ENCODE data around the gene FAM53B.
"Not testable (repeated sequence)": the region's sequence is repeated elsewhere in the genome, so short reads cannot be mapped to it uniquely, and the experiment has no call there.

FAM53B gene

DNA sequence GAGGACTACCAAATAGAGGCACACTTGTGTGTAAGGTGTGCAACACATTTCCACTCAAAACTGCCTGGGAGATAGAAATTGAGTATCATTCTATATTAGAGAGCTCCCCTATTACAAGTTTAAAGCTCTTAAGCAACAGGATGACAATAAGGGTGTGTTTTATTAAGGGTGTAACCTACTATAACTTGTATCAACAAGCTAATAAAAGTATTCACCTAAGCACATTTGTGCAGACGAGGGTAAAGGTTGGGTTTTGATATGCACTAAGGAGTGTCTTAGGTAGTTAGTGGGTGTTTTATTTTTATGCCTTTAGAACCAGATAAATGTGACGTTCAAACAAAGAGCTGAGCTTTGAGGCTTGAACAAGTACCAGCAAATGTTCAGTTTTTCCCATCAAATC is 2.8 kb upstream of the FAM53B start:
- DNase-seq (ENCODE audit: extremely low read depth, low read depth), result no peak
- TF ChIP-seq, protein P1, sequence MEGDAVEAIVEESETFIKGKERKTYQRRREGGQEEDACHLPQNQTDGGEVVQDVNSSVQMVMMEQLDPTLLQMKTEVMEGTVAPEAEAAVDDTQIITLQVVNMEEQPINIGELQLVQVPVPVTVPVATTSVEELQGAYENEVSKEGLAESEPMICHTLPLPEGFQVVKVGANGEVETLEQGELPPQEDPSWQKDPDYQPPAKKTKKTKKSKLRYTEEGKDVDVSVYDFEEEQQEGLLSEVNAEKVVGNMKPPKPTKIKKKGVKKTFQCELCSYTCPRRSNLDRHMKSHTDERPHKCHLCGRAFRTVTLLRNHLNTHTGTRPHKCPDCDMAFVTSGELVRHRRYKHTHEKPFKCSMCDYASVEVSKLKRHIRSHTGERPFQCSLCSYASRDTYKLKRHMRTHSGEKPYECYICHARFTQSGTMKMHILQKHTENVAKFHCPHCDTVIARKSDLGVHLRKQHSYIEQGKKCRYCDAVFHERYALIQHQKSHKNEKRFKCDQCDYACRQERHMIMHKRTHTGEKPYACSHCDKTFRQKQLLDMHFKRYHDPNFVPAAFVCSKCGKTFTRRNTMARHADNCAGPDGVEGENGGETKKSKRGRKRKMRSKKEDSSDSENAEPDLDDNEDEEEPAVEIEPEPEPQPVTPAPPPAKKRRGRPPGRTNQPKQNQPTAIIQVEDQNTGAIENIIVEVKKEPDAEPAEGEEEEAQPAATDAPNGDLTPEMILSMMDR (IDR thresholded peaks at IDR 0.05; ENCODE audit: low read depth, low read length), result no peak

DNA sequence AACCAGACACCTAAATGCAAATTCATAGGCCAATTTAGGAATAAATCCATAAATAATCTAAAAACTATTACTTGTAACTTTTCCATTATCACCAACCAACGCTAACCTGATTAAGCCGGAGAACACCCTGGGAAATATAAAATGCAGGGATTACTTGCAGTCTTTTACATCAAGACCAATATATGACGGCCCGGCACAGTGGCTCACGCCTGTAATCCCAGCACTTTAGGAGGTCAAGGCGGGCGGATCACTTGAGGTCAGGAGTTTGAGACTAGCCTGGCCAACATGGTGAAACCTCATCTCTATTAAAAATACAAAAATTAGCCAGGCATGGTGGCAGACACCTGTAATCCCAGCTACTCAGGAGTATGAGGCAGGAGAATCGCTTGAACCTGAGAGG is 2.3 kb upstream of the FAM53B start:
- DNase-seq (ENCODE audit: extremely low read depth, low read depth), result not testable (repeated sequence)

DNA sequence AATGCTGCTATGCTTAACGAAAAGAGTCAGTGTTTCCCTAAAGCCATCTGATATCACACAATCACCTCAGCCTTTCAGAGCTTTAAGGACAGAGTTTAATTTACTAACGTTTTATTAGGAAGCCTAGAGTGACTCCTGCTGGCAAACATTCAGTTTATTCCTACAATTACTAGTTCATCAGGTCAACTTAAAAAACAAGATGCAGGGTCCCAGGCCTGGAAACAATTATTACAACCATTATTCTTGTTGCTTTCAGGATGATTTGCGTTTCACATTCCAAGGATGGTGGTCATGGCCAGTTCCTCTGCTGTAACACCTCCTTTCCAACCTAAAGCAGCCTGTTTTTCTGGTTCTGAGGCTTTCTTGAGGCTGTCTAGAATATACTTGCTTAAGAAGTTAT is 1.5 kb upstream of the FAM53B start:
- TF ChIP-seq, protein P1 (IDR thresholded peaks at IDR 0.05; ENCODE audit: low read depth, low read length), result peak; percentile 25
- no peak for DNase-seq (ENCODE audit: extremely low read depth, low read depth)

DNA sequence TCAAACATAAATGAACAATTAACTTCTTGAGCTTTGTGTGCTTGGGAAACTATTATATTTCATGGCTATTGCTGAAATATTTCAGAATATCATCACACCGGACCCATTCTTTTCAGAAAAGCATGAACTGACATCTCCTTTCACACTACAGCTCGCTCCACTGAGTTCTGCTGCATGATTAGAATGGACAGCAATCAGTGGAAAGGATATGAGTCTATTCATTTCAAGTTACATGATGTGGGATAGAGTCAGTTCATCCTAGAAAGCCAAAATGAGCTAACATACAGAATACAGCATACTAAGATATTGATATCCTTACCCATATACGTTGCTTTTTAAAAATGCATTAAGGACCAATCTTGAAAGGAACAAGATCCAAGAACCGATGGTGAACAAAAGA is 1.1 kb upstream of the FAM53B start:
- TF ChIP-seq, protein P1 (IDR thresholded peaks at IDR 0.05; ENCODE audit: low read depth, low read length), result no peak
- DNase-seq (ENCODE audit: extremely low read depth, low read depth), result no peak

DNA sequence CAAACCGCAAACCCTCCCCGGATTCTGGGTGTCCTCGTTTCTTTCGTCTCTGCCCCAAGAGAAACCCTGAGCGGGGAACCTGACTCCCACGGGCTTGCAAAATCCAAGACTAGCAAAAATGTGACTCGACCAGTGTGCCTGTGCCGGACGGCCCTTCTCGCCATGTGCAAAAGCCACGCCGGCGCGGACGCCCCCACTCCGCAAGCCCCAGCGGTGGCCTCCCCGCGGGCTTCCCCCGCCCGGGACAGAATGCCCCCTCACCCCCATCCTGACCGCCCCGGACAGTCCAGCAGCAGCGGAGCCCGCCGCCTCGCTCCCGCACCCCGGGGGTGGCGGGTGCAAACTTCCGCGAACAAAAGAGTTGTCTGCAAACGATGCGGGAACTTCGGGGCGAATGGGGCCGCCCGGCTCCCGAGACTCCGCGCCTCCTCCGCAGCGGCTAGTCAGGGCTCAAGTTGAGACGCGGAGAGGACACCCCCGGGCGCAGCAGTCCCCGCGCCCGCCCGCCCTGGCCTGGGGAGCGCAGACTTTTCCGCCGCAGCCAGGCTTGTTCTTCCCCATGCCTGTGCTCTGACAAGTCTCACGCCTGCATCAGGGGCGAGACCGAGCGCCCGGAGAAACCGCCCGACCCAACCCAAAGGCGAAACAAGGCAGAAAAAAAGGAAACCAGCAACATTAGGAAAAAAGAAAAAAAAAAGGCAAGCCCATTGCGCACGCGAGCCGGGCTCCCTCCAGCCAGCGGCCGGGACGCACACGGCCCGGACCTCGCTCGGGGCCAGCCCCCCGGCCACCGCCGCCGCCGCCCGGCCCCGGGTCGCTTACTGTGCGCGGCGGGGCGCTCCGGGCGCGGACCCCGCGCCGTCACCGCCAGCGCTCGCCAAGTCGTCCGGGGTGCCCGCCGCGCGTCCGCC is 732 bp downstream of the FAM53B start:
- TF ChIP-seq, protein P1 (IDR thresholded peaks at IDR 0.05; ENCODE audit: low read depth, low read length), result no peak
- no peak for DNase-seq (ENCODE audit: extremely low read depth, low read depth)

DNA sequence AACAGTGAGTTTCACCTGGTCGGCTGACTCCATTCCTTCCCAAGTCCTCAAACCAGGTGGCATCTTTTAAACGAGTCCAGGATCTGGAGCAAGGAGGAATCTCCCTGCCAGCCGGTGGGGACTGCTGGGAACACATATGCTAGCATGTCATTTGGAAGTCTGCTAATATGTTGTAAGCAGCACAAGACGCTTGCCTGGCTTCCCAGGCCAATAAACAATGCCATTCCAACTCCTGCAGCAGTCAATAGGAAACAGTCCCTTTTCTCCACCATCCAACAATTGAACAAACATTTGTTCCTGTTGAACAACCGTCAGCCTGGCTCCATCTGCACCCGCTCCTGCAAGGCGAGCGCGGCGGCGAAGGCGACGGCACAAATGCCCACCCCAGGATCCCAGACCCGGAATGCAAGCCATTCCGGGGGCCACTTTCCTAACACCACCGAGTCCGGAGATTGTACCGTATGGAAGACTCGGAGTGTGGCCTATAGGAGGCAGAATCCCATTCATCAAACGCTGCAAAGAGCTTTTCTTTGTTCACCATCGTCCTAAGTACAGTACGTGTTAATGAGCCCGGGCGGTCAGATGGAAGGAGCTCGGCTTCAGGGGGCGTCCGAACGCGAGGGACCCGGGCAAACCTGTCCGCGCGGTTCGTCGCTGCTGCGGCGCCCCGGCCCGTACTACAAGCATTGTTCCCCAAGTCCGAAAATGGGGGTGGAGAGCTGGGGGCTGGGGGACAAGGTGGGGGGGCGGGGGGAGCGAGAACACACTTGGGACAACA is 1.6 kb downstream of the FAM53B start:
- TF ChIP-seq, protein P1 (IDR thresholded peaks at IDR 0.05; ENCODE audit: low read depth, low read length), result peak; percentile 33
- no peak for DNase-seq (ENCODE audit: extremely low read depth, low read depth)

DNA sequence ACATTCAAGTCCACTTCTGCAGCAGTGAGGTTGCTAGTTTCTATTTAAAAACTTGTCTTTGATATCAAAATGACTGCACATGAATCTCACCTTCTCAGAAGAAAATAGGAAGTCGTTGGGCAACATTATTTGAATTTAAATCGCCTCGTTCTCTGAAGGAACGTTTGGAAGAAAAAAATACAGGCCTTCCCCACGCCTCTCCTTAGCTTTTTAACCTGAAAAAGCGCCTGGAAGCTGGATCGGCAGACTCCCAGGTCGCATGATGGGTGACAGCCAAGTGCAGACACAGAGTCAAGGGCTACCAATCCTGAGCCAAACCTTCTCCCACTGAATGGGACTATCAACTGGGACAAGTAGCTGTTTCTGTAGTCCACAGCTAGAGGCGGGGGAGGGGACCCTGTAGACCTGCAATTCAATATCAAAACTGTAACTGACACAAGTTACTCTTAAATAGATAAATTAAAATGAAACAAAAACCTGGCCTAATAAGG is 2.2 kb downstream of the FAM53B start:
- TF ChIP-seq, protein P1 (IDR thresholded peaks at IDR 0.05; ENCODE audit: low read depth, low read length), result no peak
- DNase-seq (ENCODE audit: extremely low read depth, low read depth), result no peak

Measured in AG09319 (cell line).